Gastrocnemius medialis (tissue), 4 donors: ENCODE data around the gene KRT14.

Source experiments
- POLR2A ChIP-seq, 2 donors: fragments of 450-650 bp; IDR thresholded peaks; one replicate each; pipeline ENCODE4 v1.6.1; 2017; ENCODE audit warnings: antibody characterized with exemption in 2 of 2, mild to moderate bottlenecking in 2 of 2, moderate library complexity in 2 of 2
- TF ChIP-seq, protein P1 (sequence below), 5 experiments: fragments of 450-650 bp in 3 of 5; fragments of 200-600 bp in 2 of 5; sonication (generic) in 2 of 5; IDR thresholded peaks in 4 of 5; conservative IDR thresholded peaks in 1 of 5; 1 replicate in 4 of 5; 2 replicates in 1 of 5; pipeline ENCODE4 v1.5.1; 2016 to 2019; ENCODE audit warnings: antibody characterized with exemption in 5 of 5, mild to moderate bottlenecking in 3 of 5, moderate library complexity in 3 of 5

DNA sequence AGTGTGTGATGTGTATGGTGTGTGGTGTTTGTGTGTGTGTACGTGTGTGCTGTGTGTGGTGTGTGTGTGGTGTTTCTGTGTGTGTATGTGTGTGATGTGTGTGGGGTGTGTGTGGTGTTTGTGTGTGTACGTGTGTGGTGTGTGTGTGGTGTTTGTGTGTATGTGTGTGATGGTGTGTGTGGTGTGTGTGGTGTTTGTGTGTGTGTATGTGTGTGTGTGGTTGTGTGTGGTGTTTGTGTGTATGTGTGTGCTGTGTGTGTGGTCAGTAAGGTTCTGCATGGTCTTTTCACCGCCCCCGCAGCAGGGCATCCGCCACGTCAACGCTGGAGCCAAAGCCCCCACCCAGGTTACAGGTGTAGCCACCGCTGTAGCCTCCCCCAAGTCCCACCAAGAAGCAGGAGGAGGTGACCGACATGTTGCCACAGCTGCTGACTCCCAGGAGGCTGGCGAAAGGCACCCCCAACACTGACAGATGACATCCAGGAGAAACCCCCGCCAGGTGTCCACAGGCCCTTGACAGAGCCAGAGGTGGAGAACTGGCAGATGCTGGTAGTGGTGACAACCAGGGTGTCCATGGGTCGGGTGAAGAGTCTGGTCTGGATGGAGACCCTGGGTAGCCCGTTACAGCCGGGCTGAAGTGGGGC is 47.0 kb upstream of the KRT14 start:
- TF ChIP-seq, protein P1, sequence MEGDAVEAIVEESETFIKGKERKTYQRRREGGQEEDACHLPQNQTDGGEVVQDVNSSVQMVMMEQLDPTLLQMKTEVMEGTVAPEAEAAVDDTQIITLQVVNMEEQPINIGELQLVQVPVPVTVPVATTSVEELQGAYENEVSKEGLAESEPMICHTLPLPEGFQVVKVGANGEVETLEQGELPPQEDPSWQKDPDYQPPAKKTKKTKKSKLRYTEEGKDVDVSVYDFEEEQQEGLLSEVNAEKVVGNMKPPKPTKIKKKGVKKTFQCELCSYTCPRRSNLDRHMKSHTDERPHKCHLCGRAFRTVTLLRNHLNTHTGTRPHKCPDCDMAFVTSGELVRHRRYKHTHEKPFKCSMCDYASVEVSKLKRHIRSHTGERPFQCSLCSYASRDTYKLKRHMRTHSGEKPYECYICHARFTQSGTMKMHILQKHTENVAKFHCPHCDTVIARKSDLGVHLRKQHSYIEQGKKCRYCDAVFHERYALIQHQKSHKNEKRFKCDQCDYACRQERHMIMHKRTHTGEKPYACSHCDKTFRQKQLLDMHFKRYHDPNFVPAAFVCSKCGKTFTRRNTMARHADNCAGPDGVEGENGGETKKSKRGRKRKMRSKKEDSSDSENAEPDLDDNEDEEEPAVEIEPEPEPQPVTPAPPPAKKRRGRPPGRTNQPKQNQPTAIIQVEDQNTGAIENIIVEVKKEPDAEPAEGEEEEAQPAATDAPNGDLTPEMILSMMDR (IDR thresholded peaks at IDR 0.05 in 4 of 5, conservative IDR thresholded peaks at IDR 0.05 in 1 of 5), result no peak
- TF ChIP-seq POLR2A (IDR thresholded peaks at IDR 0.05), result no peak
